Measurements from ENCODE around the gene CLASP1.

DNA sequence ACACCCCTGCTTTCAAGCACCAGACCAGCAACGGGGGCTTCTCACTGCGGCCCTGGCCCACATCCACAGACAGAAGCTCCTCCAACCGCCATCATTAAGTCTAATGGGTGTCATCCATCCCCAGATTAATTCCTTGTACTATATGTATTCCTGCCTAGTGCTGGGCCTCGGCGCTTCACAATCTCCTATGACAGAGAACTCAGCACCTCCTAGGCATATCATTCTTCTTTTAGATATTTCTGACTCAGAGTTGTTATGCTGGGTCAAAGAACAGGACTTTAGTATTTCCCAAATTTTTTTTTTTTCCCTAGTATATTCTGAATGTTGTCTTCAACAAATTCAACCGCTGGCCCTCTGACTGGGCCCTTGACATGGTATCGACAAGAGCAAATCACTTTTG lies 281.1 kb downstream of the CLASP1 start:
- TF ChIP-seq EZH2 (IDR thresholded peaks at IDR 0.05): no peak
- TF ChIP-seq, protein P1, sequence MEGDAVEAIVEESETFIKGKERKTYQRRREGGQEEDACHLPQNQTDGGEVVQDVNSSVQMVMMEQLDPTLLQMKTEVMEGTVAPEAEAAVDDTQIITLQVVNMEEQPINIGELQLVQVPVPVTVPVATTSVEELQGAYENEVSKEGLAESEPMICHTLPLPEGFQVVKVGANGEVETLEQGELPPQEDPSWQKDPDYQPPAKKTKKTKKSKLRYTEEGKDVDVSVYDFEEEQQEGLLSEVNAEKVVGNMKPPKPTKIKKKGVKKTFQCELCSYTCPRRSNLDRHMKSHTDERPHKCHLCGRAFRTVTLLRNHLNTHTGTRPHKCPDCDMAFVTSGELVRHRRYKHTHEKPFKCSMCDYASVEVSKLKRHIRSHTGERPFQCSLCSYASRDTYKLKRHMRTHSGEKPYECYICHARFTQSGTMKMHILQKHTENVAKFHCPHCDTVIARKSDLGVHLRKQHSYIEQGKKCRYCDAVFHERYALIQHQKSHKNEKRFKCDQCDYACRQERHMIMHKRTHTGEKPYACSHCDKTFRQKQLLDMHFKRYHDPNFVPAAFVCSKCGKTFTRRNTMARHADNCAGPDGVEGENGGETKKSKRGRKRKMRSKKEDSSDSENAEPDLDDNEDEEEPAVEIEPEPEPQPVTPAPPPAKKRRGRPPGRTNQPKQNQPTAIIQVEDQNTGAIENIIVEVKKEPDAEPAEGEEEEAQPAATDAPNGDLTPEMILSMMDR (IDR thresholded peaks at IDR 0.05): no peak
